HG03060 (cell line): ENCODE measurements around the gene HIF1AN.

Experiments used
- ATAC-seq: cut with Tn5 transposase; IDR thresholded peaks from one replicate; pipeline ENCODE4 v1.9.1; 2021; ENCODE audit warnings: low read depth, moderate number of reproducible peaks; ENCODE audit not compliant: unreplicated experiment

HIF1AN gene

GRCh38 chr10:100520811-100521210, 14.9 kb upstream of the HIF1AN start:
- ATAC-seq, result no peak

- no peak for ATAC-seq
Observed at GRCh38 chr10:100522107-100522801, 13.5 kb upstream of the HIF1AN start.

- no peak for ATAC-seq
Observed at GRCh38 chr10:100522945-100523344, 12.8 kb upstream of the HIF1AN start.

DNA sequence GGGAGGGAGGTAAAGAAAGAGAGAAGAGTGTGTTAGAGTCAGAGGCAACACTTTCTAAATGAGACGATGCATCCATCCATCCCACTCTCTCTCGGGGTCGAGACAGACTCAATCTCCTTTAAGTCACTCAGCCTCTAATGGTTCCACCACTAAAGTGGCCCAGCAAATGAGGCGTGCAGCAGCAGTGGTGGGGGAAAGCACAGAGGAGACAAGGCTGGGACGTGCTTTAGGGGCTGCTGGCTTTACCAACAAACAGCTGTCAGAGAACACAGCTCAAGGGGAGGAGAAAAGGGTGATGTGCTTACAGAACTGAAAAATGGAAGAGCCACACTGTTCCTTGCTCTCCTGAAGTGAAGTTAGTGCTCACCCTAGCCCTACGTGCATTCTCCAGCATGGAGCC, 11.5 kb upstream of the HIF1AN start:
- no peak for ATAC-seq

DNA sequence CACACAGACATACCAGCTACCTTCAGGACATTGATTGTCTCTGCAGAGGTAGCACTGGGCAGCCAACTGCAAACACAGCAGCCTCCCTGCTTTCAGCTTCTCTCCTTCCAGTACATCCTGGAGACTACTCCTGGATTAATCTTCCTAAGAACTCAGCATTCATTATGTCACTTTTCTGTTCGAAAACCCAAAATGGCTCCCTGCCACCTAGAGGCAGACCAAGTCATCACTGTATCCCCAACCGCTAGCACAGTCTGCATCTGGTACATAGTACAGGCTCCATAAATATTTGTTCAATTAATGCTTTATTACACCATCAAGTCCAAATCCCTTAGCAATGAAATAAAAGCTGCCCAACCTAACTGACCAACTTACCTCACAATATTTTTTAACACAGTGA, 11.1 kb upstream of the HIF1AN start:
- no peak for ATAC-seq

- ATAC-seq, result no peak
Observed at GRCh38 chr10:100528123-100528886, 7.4 kb upstream of the HIF1AN start.

DNA sequence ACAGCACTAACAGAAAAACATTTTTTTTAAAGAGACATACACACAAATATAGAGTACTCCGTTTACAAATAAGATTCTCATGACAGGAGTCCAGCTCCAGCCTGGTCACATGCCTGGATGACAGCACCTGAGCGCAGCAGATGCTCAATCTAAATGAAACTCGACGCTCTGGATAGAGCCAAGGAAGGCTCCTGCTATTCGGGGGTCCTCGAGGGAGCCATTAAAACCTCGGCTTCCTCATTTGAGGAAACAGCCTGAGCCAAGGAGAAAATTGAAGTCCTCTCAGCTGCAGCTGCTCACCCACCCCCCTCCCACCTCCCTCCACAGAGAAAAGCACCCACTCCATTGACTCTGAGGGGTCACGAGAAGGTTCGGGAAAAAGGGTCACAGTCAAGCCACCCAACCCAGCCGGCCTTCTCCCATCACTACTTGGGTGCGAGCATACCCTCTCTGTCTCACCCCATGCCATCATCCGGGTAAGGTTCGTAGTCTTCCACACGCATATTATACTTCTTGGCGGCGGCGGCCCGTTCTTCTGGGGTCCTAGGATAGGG, 6.7 kb upstream of the HIF1AN start:
- ATAC-seq, result no peak

- no peak for ATAC-seq
Observed at GRCh38 chr10:100529475-100530298, 6.1 kb upstream of the HIF1AN start, which contains the start of gene NDUFB8. Gene NDUFB8 (minus strand): TSS chr10:100529871. CDS start chr10:100529851, 20 bp downstream.

DNA sequence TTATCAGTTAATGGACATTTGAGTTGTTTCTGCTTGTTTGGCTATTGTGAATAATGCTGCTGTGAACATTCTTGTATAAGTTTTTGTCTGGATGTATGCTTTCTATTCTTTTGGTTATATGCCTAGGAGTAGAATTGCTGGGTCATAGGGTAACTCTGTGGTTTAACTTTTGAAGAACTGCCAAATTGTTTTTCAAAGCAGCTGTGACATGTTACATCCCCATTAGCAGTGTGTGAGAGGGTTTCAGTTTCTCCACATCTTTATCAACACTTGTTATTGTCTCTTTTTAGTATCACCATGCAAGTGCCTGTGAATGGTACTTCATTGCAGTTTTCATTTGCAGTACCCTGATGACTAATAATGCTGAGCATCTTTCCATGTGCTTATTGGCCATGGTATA, 4.0 kb upstream of the HIF1AN start:
- no peak for ATAC-seq

DNA sequence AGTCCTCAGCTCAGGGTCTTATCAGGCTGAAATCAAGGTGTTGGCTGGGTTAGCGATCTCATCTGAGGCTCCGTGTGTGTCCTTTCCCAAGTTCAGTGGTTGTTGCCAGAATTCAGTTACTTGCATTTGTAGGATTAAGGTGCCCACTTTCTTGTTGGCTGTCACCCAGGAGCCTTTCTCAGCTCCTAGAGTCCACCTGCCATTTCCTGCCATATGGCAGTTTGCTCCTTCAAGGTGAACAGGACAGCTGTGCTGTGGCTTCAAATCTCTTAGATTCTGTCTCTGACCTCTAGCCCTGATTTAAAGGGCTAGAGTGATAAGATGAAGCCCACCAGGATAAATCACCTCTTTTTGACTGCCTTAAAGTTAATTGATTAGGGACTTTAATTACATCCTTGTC, 1.0 kb upstream of the HIF1AN start:
- no peak for ATAC-seq

GRCh38 chr10:100535338-100535714, 417 bp upstream of the HIF1AN start:
- ATAC-seq, result no peak

DNA sequence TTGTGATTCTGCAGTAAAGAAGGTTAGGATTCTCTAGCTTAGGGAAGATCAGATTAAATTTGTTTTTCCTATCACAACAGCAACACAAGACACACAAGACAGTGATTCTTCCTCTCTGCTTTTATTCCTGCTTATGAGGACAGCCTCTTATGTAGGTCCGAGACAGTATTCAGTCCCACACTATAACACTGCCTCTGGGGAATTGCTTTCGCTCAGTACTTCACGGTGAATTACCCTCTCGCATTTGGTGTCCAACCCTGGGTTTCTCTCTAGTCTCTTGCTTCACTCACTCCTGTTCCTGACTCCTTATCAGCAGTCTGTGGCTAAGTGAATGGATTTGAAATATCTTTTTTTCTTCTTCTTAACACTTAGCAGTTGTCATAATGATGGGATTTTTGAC, 1.7 kb downstream of the HIF1AN start:
- ATAC-seq, result no peak

- ATAC-seq, result no peak
Observed at GRCh38 chr10:100544950-100545349, 9.2 kb downstream of the HIF1AN start.

DNA sequence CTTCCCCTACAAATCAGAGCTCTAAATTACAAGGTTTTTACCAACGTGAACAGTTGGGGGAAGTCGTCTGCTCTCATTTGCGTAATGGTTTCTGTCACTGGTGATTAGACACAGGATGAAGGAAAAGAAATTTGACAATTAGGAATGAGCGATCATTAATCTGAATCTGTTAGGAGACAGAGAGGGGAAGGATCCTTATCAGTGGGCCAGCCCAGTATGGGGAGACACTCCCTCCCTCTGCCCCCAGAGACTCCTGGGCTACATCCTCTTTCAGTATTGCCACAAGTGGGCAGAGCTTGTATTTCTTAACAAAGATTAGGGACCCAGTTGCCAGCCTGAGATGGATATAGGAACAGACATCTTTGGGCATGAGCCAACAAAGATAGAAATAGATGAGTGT, 15.5 kb downstream of the HIF1AN start:
- no peak for ATAC-seq

GRCh38 chr10:100551738-100552137, 16.0 kb downstream of the HIF1AN start:
- ATAC-seq, result no peak

GRCh38 chr10:100553929-100554328, 18.2 kb downstream of the HIF1AN start:
- ATAC-seq, result no peak

GRCh38 chr10:100554902-100555301, 19.2 kb downstream of the HIF1AN start:
- ATAC-seq, result no peak

GRCh38 chr10:100560248-100560647, 24.5 kb downstream of the HIF1AN start:
- ATAC-seq, result no peak

DNA sequence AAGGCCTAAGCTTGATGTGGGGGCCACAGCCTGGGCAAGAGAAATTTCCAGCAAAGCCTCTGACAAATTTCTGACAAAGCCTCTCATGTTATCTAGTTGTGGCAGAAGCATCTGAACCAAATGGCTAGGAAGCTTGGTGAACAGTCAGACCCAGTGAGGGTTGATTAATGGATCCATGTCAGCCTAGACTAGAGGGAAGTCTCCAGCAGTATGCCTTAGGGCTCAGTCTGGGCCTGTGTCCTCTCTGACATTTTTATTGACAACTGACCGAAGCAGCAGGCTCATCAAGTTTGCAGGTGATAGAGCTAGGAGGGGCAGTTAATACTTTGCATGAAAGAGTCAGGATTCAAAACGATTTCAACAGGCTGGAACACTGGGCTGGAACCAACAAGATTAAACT, 25.3 kb downstream of the HIF1AN start:
- ATAC-seq, result no peak

GRCh38 chr10:100562008-100562672, 26.4 kb downstream of the HIF1AN start:
- ATAC-seq, result no peak
